ENCODE data around the gene PHLPP1. TPM values are rescaled to one million over a fixed set of nuclear protein-coding genes. Genes with fewer than 3 reads are reported as not detected.

PHLPP1 gene
- total RNA-seq, 1 experiment from 2014 or later, result 14.7 TPM

- H3K9me2 ChIP-seq (ENCODE audit: insufficient read depth), result no peaks in the 10 kb centered on the region
- ATAC-seq (no peak), DNase-seq (ENCODE audit: low read depth, low spot score) (no peak)
- no peaks in the 10 kb centered on the region for H3K36me3 ChIP-seq (ENCODE audit: control insufficient read depth in 1 of 2, insufficient read depth in 2 of 2, low read length in 2 of 2)
- BruUV-seq (replicated peaks), result no TSS peak
- no peak overlapping the region for H3K27ac ChIP-seq (ENCODE audit: low read depth, low read length)
- CTCF ChIA-PET, result no interaction called here
- RAD21 ChIA-PET (ENCODE audit: low non-redundant PET in 1 of 2, low total read pairs in 2 of 2, uncharacterized antibody in 2 of 2, unreplicated experiment in 2 of 2), result no interaction called here
- no peak overlapping the region for H3K4me2 ChIP-seq (ENCODE audit: low read length)
- H2AFZ ChIP-seq (ENCODE audit: low read depth, low read length, poor library complexity, severe bottlenecking), result no peak overlapping the region
- intact Hi-C loops (cut with micrococcal nuclease), result loop anchor here (10.0 kb wide), 1 partner anchor 61 kb away; no protein-coding TSS in a partner anchor
- no peaks in the 10 kb centered on the region for H3K79me2 ChIP-seq (ENCODE audit: insufficient read depth, low read length)
- H3K9ac ChIP-seq (ENCODE audit: low read length), result no peak overlapping the region
- no peaks in the 10 kb centered on the region for H3K27me3 ChIP-seq (ENCODE audit: insufficient read depth, low read length)
- H3K4me1 ChIP-seq (ENCODE audit: control insufficient read depth in 1 of 2, insufficient read depth in 2 of 2, low read length in 2 of 2), result no peaks in the 10 kb centered on the region
- no peak overlapping the region for H3K4me3 ChIP-seq (replicated peaks in 1 of 2; ENCODE audit: low read depth in 1 of 2, low read length in 2 of 2)
- H3K9me3 ChIP-seq (ENCODE audit: control insufficient read depth in 1 of 2, insufficient read depth in 1 of 2, low read depth in 1 of 2, low read length in 2 of 2), result no peaks in the 10 kb centered on the region
- TF ChIP-seq ELF1 (IDR thresholded peaks at IDR 0.05; ENCODE audit: borderline replicate concordance, low read depth), result no peak
- no peak for TF ChIP-seq JUND (IDR thresholded peaks at IDR 0.05)
- TF ChIP-seq, protein P1, sequence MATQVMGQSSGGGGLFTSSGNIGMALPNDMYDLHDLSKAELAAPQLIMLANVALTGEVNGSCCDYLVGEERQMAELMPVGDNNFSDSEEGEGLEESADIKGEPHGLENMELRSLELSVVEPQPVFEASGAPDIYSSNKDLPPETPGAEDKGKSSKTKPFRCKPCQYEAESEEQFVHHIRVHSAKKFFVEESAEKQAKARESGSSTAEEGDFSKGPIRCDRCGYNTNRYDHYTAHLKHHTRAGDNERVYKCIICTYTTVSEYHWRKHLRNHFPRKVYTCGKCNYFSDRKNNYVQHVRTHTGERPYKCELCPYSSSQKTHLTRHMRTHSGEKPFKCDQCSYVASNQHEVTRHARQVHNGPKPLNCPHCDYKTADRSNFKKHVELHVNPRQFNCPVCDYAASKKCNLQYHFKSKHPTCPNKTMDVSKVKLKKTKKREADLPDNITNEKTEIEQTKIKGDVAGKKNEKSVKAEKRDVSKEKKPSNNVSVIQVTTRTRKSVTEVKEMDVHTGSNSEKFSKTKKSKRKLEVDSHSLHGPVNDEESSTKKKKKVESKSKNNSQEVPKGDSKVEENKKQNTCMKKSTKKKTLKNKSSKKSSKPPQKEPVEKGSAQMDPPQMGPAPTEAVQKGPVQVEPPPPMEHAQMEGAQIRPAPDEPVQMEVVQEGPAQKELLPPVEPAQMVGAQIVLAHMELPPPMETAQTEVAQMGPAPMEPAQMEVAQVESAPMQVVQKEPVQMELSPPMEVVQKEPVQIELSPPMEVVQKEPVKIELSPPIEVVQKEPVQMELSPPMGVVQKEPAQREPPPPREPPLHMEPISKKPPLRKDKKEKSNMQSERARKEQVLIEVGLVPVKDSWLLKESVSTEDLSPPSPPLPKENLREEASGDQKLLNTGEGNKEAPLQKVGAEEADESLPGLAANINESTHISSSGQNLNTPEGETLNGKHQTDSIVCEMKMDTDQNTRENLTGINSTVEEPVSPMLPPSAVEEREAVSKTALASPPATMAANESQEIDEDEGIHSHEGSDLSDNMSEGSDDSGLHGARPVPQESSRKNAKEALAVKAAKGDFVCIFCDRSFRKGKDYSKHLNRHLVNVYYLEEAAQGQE (IDR thresholded peaks at IDR 0.05; ENCODE audit: low read depth), result no peak
- TF ChIP-seq POLR2AphosphoS5 (IDR thresholded peaks at IDR 0.05; ENCODE audit: low read depth, low read length), result no peak
- TF ChIP-seq EGR1 (IDR thresholded peaks at IDR 0.05; ENCODE audit: low read depth), result no peak
- TF ChIP-seq YY1 (IDR thresholded peaks at IDR 0.05; ENCODE audit: extremely low read depth, insufficient replicate concordance, low read depth, low read length), result no peak
- no peak for TF ChIP-seq CTCF (IDR thresholded peaks at IDR 0.05 in 2 of 3, conservative IDR thresholded peaks at IDR 0.05 in 1 of 3; ENCODE audit: borderline replicate concordance in 1 of 3, insufficient read depth in 1 of 3, low read depth in 2 of 3, low read length in 2 of 3)
- no peak for TF ChIP-seq SIN3A (IDR thresholded peaks at IDR 0.05; ENCODE audit: low read depth)
- no peak for TF ChIP-seq CEBPB (IDR thresholded peaks at IDR 0.05; ENCODE audit: low read depth)
- TF ChIP-seq RAD21 (IDR thresholded peaks at IDR 0.05; ENCODE audit: low read depth), result no peak
- no peak for TF ChIP-seq CBX3 (IDR thresholded peaks at IDR 0.05; ENCODE audit: low read depth)
- no peak for TF ChIP-seq TCF7L2 (IDR thresholded peaks at IDR 0.05; ENCODE audit: borderline replicate concordance, extremely low read depth, insufficient read depth, insufficient read length)
- TF ChIP-seq ZNF274 (IDR thresholded peaks at IDR 0.05; ENCODE audit: low read depth, low read length), result no peak
- TF ChIP-seq SP1 (IDR thresholded peaks at IDR 0.05; ENCODE audit: low read depth), result no peak
- TF ChIP-seq SRF (IDR thresholded peaks at IDR 0.05; ENCODE audit: low read depth), result no peak
- no peak for TF ChIP-seq FOSL1 (IDR thresholded peaks at IDR 0.05; ENCODE audit: low read depth)
- TF ChIP-seq MAX (IDR thresholded peaks at IDR 0.05), result no peak
- TF ChIP-seq POLR2A (IDR thresholded peaks at IDR 0.05; ENCODE audit: borderline replicate concordance, extremely low read depth, insufficient read depth, insufficient read length), result no peak
- POLR2A ChIA-PET, result no interaction called here
- H4K20me1 ChIP-seq (ENCODE audit: insufficient read depth), result no peaks in the 10 kb centered on the region
Measured at GRCh38 chr18:62933261-62933887, 218.0 kb downstream of the PHLPP1 start.

All from HCT116 (cell line).